Right forelimb (tissue), 1 donor: ENCODE data around the gene SYNPO2.

Experiments used
- DNase-seq: peaks from one replicate; pipeline ENCODE4 v3.0.0-alpha.2; 2018

SYNPO2 gene

GRCh38 chr4:118883861-118884260, 4.8 kb upstream of the SYNPO2 start:
- no peak for DNase-seq

- DNase-seq: no peak
Observed at GRCh38 chr4:118884716-118885115, 3.9 kb upstream of the SYNPO2 start.

GRCh38 chr4:118889312-118889691, 648 bp downstream of the SYNPO2 start:
- DNase-seq: no peak

- DNase-seq: no peak
Observed at GRCh38 chr4:118894034-118894433, 5.4 kb downstream of the SYNPO2 start.

DNA sequence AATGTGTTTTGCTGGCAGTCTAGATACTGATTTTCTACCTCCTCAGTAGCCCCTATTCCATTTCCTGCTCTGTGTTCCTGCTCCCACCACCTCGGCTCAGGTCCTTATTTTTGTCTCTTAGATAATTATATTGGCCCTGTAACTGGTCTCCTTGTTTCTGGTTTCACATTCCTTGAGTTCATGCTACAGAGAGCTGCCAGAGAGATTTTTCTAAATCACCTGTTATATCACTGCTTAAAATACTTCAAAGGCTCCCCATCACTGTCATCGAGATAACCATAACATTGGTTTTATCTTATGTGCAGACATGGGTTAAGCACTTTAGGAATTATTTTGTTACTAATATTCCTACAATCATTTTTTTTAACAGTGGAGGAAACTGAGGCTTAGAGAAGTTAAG, 9.6 kb downstream of the SYNPO2 start:
- no peak for DNase-seq

DNA sequence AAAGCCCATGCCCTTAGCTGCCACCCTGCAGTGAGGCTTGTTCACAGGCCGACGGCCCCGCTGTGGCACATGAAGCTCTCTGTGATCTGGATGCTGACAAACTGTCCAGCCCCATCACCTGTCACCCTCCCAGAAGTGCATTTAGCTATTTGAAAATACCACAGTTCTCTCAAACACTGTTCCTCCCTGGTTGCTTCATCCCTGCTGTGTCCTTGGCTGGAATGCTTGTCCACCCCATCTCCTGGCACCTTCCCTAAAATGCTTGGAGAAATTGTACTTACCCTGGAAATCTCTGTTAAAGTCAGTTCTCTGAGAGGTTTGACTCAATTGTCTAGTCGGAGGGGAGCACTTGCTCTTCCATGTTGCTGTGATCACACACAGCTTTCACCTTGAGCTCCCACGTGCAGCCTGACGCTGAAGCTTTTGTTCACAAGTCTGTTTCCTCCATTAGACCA, 10.1 kb downstream of the SYNPO2 start:
- DNase-seq: no peak

GRCh38 chr4:118904418-118904817, 15.8 kb downstream of the SYNPO2 start:
- DNase-seq: no peak

- DNase-seq: no peak
Observed at GRCh38 chr4:118904935-118905334, 16.3 kb downstream of the SYNPO2 start.

DNA sequence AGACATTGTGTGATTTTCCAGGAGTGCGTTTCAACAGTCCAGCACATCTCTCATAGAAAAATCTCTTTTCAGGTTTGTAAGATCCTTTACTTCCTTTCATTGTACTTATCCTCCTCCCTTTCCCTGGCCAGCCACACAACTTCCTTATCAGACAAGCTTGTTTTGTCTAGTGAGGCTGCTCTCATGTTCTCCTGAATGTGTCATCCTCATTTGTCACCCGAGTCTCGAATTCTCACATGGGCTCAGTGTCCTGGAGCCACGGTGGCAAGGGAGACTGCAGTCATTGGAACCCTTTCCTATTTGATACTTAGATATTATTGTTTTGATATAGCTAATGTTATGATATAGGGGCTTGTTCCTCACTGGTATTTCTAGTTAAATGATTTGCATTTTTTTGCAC, 16.9 kb downstream of the SYNPO2 start:
- DNase-seq: no peak

- no peak for DNase-seq
Observed at GRCh38 chr4:118909173-118909956, 20.7 kb downstream of the SYNPO2 start.

GRCh38 chr4:118910221-118910620, 21.6 kb downstream of the SYNPO2 start:
- no peak for DNase-seq

GRCh38 chr4:118911238-118911703, 22.6 kb downstream of the SYNPO2 start:
- DNase-seq: no peak

DNA sequence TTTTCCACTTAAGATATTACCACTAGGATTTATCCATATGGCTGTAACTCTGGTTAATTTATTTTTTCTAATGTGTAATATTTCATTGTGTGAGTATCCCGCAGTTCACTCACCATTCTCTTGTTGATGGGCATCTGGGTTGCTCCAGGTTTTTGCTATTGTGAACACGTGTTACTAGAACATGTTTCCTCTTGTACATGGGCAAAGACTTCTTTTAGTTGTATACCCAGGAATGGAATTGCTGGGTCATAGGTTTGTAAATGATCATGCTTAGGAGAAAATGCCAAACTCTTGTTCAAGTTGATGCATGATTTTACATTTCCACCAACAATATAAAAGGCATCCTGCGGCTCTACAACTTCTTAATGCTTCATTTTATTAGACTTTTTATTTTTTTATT, 26.8 kb downstream of the SYNPO2 start:
- no peak for DNase-seq

GRCh38 chr4:118916691-118917289, 28.1 kb downstream of the SYNPO2 start:
- no peak for DNase-seq

- DNase-seq: no peak
Observed at GRCh38 chr4:118917582-118917981, 28.9 kb downstream of the SYNPO2 start.

- no peak for DNase-seq
Observed at GRCh38 chr4:118918388-118918787, 29.7 kb downstream of the SYNPO2 start.

- DNase-seq: no peak
Observed at GRCh38 chr4:118920247-118920646, 31.6 kb downstream of the SYNPO2 start.

GRCh38 chr4:118921786-118922185, 33.1 kb downstream of the SYNPO2 start:
- DNase-seq: no peak

GRCh38 chr4:118923891-118924290, 35.2 kb downstream of the SYNPO2 start:
- DNase-seq: no peak

- no peak for DNase-seq
Observed at GRCh38 chr4:118927974-118928373, 39.3 kb downstream of the SYNPO2 start.

- no peak for DNase-seq
Observed at GRCh38 chr4:118930255-118930654, 41.6 kb downstream of the SYNPO2 start.

- DNase-seq: no peak
Observed at GRCh38 chr4:118931786-118932185, 43.1 kb downstream of the SYNPO2 start.

DNA sequence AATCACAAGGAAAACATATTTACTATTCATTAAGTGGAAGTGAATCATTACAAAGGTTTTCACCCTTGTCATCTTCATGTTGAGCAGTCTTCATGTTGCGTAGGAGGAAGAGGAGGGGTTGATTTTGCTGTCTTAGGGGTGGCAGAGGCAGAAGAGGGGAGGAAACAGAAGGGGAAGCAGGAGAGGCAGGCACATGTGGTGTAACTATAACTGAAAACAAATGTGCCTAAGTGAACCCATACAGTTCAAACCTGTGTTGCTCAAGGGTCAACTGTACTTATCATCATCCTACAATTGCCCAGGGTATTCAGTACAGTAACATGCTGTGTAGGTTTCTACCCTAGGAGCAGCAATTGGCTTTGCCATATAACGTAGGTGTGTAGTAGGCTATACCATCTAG, 47.2 kb downstream of the SYNPO2 start:
- no peak for DNase-seq

GRCh38 chr4:118936406-118936805, 47.8 kb downstream of the SYNPO2 start:
- DNase-seq: no peak
